ENCODE data around the gene GABARAPL2.

GRCh38 chr16:75537776-75538175, 28.4 kb upstream of the GABARAPL2 start:
- TF ChIP-seq EZH2 (IDR thresholded peaks at IDR 0.05; ENCODE audit: insufficient read depth, poor library complexity, severe bottlenecking) (no peak), EZH2phosphoT487 (IDR thresholded peaks at IDR 0.05; ENCODE audit: insufficient read depth, low read depth) (no peak)
